Peyer's patch (tissue), 4 donors: ENCODE measurements around the gene NR4A1.

Source experiments
- POLR2A ChIP-seq, 2 donors: fragments of 450-650 bp; IDR thresholded peaks; one replicate each; pipeline ENCODE4 v1.5.1; 2017; ENCODE audit warnings: antibody characterized with exemption in 2 of 2, mild to moderate bottlenecking in 2 of 2, moderate library complexity in 2 of 2
- TF ChIP-seq, protein P1 (sequence below), 6 experiments: fragments of 450-650 bp in 4 of 6; fragments of 200-600 bp in 2 of 6; sonication (generic) in 1 of 6; IDR thresholded peaks; one replicate each; pipeline ENCODE4 v1.5.1; 2017 to 2019; ENCODE audit warnings: antibody characterized with exemption in 6 of 6, mild to moderate bottlenecking in 3 of 6, moderate library complexity in 1 of 6

GRCh38 chr12:52057638-52058576, 6.7 kb downstream of the NR4A1 start:
- TF ChIP-seq, protein P1, sequence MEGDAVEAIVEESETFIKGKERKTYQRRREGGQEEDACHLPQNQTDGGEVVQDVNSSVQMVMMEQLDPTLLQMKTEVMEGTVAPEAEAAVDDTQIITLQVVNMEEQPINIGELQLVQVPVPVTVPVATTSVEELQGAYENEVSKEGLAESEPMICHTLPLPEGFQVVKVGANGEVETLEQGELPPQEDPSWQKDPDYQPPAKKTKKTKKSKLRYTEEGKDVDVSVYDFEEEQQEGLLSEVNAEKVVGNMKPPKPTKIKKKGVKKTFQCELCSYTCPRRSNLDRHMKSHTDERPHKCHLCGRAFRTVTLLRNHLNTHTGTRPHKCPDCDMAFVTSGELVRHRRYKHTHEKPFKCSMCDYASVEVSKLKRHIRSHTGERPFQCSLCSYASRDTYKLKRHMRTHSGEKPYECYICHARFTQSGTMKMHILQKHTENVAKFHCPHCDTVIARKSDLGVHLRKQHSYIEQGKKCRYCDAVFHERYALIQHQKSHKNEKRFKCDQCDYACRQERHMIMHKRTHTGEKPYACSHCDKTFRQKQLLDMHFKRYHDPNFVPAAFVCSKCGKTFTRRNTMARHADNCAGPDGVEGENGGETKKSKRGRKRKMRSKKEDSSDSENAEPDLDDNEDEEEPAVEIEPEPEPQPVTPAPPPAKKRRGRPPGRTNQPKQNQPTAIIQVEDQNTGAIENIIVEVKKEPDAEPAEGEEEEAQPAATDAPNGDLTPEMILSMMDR (IDR thresholded peaks at IDR 0.05), result no peak
- no peak for TF ChIP-seq POLR2A (IDR thresholded peaks at IDR 0.05)
